SW480 (cell line): ENCODE results near the gene RPL38.

Experiments
- DNase-seq: peaks from one replicate; pipeline ENCODE4 v3.0.0-alpha.2; 2016; ENCODE audit warnings: low spot score

RPL38 gene

DNA sequence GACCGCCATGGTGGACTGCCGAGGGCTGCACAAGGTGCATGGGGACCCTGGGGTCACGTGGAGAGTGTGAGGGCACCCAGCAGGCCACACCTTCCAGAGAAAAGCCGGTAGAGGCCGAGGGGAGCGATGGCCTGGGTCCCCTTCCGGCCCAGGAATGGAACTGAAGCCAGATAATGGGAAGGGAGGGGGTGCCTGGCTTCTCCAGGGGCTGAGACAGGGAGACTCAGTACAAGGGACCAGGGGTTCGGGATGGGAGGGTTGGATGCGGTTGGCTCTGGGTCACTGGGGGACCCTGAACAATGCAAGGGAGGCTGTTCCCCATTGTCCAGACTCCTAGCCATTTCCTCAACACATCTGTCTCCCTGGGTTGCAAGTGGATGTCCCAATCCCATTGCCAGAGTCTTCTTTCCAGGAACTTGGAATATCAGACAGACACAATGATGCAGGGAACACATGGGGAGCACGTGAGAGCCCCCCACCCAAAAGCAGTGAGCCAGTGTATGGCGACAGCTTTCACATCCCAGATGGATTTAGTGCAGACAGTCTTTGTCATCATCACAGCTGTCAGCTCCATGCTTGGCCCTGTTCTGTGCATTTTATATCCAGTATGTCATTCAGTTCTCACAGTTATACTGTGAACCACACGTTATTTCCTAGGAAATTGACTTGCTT is 47.0 kb downstream of the RPL38 start:
- no peak for DNase-seq

DNA sequence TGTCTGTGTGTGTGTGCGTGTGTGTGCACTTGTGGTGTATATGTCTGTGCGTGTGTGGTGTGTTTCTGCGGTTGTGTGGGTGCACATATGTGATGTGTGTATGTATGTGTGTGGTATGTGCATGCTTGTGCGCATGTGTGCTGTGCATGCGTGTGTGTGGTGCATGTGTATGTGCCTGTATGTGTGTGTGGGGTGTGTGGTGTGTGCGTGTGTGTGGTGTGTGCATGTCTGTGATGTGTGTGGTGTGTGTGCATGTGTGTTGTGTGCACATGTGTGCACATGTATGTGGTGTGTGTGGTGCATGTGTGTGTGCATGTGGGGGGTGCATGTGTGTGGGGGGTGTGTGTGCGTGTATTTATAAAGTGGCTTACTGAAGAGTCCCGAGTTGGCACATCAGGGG is 47.6 kb downstream of the RPL38 start:
- DNase-seq = no peak

DNA sequence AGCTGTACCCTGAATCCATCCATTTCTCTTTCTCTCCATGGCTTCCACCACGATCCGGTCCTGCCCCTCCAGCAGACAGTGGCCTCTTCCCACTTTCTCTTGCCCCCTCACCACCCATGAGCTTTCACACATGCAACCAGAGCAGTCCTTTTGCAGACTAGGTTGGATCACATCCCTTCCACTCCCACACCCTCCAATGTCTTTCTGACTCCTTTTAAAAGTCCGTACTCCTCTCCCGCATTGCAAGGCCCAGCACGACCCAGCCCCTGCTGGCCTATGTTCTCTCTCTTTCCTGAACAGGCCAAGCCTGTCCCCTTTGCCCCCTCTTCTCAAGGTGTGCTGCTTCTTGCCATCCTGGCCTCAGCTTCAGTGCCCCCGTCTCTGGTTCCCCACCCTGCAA is 48.1 kb downstream of the RPL38 start:
- no peak for DNase-seq

DNA sequence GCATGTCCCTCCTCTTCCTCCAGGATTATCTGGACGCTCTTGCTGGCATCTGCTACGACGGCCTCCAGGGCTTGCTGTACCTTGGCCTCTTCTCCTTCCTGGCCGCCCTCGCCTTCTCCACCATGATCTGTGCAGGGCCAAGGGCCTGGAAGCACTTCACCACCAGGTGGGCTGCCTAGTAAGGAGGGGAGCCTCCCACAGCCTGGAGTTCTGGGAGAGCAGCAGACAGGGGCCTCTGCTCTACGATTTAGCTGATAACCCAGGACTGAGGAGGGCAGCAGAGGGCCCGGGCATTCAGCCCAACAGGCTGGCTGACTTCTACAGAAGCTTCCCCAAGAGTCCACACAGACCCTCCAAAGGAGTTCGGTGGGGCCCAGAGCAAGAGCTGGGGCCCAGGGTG is 48.7 kb downstream of the RPL38 start:
- no peak for DNase-seq

DNA sequence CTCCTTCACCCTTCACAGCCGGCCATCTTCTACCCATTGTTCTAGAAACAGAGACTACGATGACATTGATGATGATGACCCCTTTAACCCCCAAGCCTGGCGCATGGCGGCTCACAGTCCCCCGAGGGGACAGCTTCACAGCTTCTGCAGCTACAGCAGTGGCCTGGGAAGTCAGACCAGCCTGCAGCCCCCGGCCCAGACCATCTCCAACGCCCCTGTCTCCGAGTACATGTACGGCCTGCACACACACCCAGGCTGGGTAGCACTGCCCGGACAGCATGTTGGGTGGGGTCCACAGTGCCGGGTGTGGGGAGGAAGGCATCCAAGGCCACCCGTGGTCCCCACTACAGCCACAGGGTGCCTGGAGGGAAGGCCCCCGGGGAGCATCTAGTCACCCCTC is 49.6 kb downstream of the RPL38 start:
- no peak for DNase-seq

DNA sequence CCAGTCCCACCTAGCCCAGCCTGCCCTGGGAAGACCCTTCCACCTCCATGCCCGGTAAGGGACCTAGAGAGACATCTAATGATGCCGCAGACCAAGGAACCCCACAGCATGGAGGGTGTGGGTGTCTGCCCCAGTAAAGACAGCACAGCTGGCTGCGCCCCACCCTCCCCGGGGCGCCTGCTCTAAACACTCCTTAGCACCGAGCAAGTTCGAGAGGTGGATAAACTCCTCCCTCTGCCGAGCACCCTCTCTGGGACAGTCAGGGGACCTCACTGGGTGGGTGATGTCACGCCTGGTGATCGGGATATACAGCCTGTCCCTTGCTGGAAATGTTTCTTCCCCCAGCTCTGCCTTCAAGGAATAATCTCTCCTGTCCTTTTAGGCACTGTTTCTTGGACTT is 53.8 kb downstream of the RPL38 start:
- no peak for DNase-seq

DNA sequence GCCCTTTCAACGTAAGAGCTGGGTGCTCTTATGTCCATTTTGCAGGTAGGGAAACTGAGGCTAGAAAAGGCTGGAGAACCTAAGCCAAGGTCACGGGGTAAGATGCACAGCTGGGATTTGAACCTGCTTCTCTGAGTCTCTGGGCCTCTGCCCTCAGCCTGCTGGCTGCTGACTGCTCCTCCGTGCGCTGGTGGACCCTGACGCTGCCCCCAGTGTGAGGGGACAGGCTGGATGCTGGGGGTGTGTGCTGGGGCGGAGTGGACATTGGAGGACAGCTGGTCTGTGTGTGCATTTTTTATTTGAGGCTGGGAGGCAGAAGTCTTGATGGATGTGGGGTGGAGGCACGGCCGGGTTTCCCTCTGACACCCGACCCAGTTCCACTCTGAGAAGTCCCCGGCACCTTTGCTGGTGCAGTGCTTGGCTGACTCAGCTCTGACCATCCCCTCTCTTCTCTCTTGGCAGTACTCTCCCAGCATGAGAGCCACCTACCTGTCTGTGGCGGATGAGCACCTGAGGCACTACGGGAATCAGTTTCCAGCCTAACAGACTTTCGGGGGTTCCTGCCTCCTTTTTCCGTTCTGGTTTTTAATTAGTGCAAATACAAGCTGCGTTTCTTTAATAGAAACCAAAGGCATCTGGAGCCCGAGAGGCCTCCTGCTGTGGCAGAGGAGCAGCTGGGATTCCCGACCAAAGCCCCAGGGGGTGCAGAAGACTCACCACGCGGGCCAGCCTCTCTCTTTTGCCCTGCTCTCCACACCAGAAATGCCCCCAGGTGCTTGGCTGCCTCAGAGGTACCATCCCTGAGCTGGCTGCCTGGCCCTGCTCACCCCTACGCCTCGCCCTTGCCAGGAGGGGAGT is 56.4 kb downstream of the RPL38 start:
- DNase-seq = no peak
